ENCODE data around the gene CAMK2B. TPM values are rescaled to one million over a fixed set of nuclear protein-coding genes. Genes with fewer than 3 reads are reported as not detected.
A peak's percentile ranks its signal among the peaks of the same experiment; 100 is the strongest.

The CAMK2B gene
- total and polyA plus RNA-seq, 8 donors: 0.17 to 1.1 (median 0.53) TPM

DNA sequence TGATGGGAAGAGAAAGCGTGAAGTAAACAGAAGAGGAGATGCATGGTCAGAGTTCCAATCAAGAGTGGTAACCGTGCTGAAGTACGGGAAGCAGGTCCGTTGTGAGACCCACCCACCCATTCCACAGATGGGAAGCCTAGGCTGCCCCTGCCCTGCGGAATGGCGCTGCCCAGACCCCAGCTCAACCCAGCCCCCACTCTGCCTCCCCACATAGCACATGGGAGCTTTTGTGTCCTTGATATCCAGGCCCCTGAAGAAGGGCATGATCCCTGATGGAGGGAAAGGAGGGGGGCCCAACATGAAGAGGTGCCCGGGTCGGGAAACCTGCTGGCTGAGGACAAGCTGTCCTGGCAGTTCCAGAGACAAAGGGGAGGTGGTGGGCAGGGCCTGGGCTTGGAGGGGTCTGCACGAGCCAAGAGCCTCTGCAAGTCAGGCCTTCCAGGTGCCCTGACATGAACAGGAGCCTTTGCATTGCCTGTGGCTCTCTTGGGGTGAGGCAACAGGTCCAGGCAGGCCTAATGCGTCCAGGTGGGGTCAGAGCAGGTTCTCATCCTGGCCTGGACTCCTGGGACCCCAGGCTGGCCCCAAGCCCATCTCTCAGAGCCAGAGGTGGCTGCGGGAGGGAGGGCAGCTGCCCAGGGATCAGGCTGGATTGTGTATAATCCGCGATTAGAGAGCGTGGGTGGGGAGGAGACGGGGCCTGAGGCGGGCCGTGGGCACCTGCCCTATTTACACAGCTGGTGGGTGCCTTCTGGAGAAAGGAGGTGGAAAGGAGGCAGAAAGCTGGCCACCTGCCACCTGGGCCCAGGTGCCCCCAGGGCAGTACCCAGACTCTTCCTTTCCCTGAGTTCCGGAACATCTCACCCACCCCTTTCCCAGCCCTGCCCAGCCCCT is 101.1 kb downstream of the CAMK2B start:
- DNase-seq: peak in 1 of 4 donors; percentile 57
- ATAC-seq: no peak
- intact Hi-C loops (cut with DNase I): no loop called here
- peaks cover 8 to 33% of the 10 kb centered on the region in 2 donors for H3K27me3 ChIP-seq
- no peak overlapping the region for H3K4me3 ChIP-seq
- H3K9me3 ChIP-seq: no peaks in the 10 kb centered on the region
- no peak overlapping the region for H3K27ac ChIP-seq
- TF ChIP-seq, protein P1, sequence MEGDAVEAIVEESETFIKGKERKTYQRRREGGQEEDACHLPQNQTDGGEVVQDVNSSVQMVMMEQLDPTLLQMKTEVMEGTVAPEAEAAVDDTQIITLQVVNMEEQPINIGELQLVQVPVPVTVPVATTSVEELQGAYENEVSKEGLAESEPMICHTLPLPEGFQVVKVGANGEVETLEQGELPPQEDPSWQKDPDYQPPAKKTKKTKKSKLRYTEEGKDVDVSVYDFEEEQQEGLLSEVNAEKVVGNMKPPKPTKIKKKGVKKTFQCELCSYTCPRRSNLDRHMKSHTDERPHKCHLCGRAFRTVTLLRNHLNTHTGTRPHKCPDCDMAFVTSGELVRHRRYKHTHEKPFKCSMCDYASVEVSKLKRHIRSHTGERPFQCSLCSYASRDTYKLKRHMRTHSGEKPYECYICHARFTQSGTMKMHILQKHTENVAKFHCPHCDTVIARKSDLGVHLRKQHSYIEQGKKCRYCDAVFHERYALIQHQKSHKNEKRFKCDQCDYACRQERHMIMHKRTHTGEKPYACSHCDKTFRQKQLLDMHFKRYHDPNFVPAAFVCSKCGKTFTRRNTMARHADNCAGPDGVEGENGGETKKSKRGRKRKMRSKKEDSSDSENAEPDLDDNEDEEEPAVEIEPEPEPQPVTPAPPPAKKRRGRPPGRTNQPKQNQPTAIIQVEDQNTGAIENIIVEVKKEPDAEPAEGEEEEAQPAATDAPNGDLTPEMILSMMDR (IDR thresholded peaks at IDR 0.05): no peak
- no peaks in the 10 kb centered on the region for H3K36me3 ChIP-seq
- H3K4me1 ChIP-seq: no peaks in the 10 kb centered on the region

DNA sequence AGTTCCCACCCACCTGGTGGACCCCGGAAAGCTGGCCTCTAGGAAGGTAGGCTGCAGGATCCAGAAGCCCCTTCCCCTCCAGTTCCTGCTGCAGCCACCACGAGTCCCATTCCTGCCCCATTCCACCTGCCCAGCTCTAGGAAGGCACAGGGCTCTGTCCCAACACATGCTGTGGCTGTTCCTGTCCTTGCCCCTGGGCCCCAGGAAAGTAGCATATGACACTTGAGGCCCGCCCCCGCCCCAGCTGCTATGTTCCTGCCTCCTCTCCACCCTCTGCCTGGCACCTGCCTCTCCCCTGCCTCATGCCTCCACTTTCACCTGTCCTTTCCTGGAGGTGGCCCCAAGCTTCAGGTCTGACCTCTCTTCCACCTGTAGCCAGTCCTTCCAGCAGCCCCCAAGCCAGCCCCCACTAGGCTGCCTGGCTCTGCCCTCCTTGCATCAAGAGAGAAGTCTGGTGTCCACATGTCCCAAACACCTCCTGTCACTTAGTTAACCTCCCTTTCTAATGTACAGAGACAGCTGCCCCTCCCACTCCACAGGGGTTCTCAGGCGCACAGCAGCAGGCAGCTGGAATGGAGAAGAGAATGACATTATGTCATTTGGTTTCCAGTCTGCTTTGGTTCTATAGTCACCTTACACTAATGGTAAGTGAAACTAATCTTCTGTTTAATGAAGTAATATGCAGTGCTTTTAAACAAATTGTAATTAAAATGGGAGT is 101.9 kb downstream of the CAMK2B start:
- Histone ChIP-seq H3K4me3 (no peak overlapping the region), H3K27ac (no peak overlapping the region), H3K36me3 (no peaks in the 10 kb centered on the region), H3K4me1 (no peaks in the 10 kb centered on the region), H3K27me3 (peaks cover 8 to 33% of the 10 kb centered on the region in 2 donors), H3K9me3 (no peaks in the 10 kb centered on the region)
- TF ChIP-seq, protein P1 (IDR thresholded peaks at IDR 0.05): no peak
- ATAC-seq (no peak), DNase-seq (peak in 1 of 4 donors; percentile 37)
- intact Hi-C loops (cut with DNase I): no loop called here

DNA sequence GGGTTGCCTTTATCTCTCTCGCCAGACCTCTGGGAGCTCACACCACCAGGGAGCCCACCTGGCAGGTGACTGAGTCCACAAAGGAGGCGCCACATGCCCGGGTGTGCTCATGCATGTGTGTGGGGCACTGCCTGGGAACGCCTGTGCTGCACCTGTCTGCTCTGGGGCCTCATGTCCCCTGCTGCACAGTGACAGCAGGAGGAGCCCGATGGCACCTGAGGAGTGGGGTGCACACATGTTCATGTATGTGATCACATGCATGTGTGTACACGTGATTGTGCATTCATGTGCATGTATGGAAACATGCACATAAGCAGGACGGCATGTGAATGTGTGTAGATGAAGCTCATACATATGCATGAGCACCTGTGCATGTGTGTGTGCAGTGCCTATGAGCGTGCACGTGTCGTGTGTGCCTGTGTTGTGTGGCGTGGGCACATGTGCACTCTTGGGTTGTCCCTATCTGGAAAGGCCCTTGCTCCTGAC is 102.6 kb downstream of the CAMK2B start:
- Histone ChIP-seq H3K9me3 (no peaks in the 10 kb centered on the region), H3K27ac (no peak overlapping the region), H3K4me3 (no peak overlapping the region), H3K27me3 (peaks cover 8 to 33% of the 10 kb centered on the region in 2 donors), H3K4me1 (no peaks in the 10 kb centered on the region), H3K36me3 (no peaks in the 10 kb centered on the region)
- intact Hi-C loops (cut with DNase I): no loop called here
- DNase-seq: peak in 1 of 4 donors; percentile 70
- no peak for ATAC-seq
- TF ChIP-seq, protein P1 (IDR thresholded peaks at IDR 0.05): no peak

DNA sequence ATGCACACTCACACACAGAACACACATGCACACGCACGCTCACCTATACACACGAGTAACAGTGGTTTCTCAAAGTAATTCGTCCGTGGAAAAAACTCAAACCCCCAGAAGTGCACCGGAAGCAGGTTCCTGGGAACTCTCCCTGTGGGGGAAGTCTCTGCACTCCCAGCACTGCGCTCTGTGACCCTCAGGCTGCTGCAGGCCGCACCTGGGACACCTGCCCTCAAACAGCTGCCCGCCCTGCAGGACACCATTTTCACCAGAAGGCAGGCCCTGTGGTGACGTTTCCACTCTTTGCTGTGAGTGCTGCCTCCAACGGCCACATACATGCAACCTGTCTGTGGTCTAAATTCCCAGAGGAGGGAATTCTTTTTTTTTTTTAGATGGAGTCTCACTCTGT is 103.3 kb downstream of the CAMK2B start:
- intact Hi-C loops (cut with DNase I): no loop called here
- DNase-seq: no peak
- no peak for ATAC-seq
- Histone ChIP-seq H3K36me3 (no peaks in the 10 kb centered on the region), H3K4me3 (no peak overlapping the region), H3K27me3 (peaks cover 8 to 33% of the 10 kb centered on the region in 2 donors), H3K4me1 (no peaks in the 10 kb centered on the region), H3K9me3 (no peaks in the 10 kb centered on the region), H3K27ac (no peak overlapping the region)
- TF ChIP-seq, protein P1 (IDR thresholded peaks at IDR 0.05): no peak

Data from left lung (tissue), 10 donors.